ENCODE measurements around the gene SLC6A17.

SLC6A17 gene

GRCh38 chr1:110174961-110175360, 24.7 kb downstream of the SLC6A17 start:
- no peak for DNase-seq (ENCODE audit: low spot score)

GRCh38 chr1:110176299-110176956, 26.1 kb downstream of the SLC6A17 start:
- DNase-seq (ENCODE audit: low spot score) = no peak

GRCh38 chr1:110177775-110178174, 27.5 kb downstream of the SLC6A17 start:
- DNase-seq (ENCODE audit: low spot score) = no peak

- DNase-seq (ENCODE audit: low spot score) = no peak
Observed at GRCh38 chr1:110183642-110184167, 33.4 kb downstream of the SLC6A17 start.

- no peak for DNase-seq (ENCODE audit: low spot score)
Observed at GRCh38 chr1:110184446-110184845, 34.2 kb downstream of the SLC6A17 start.

GRCh38 chr1:110185181-110185580, 34.9 kb downstream of the SLC6A17 start:
- DNase-seq (ENCODE audit: low spot score) = no peak

GRCh38 chr1:110186558-110186957, 36.3 kb downstream of the SLC6A17 start:
- DNase-seq (ENCODE audit: low spot score) = no peak

- no peak for DNase-seq (ENCODE audit: low spot score)
Observed at GRCh38 chr1:110187139-110187890, 37.0 kb downstream of the SLC6A17 start.

GRCh38 chr1:110188035-110188618, 37.8 kb downstream of the SLC6A17 start:
- no peak for DNase-seq (ENCODE audit: low spot score)

GRCh38 chr1:110189181-110189580, 38.9 kb downstream of the SLC6A17 start:
- no peak for DNase-seq (ENCODE audit: low spot score)

- no peak for DNase-seq (ENCODE audit: low spot score)
Observed at GRCh38 chr1:110190282-110190929, 40.1 kb downstream of the SLC6A17 start.

GRCh38 chr1:110192541-110192940, 42.2 kb downstream of the SLC6A17 start:
- DNase-seq (ENCODE audit: low spot score) = no peak

- no peak for DNase-seq (ENCODE audit: low spot score)
Observed at GRCh38 chr1:110195196-110195595, 44.9 kb downstream of the SLC6A17 start.

GRCh38 chr1:110196917-110197765, 46.8 kb downstream of the SLC6A17 start:
- peak; percentile 88 for DNase-seq (ENCODE audit: low spot score)

GRCh38 chr1:110197905-110198629, 47.8 kb downstream of the SLC6A17 start:
- no peak for DNase-seq (ENCODE audit: low spot score)

- no peak for DNase-seq (ENCODE audit: low spot score)
Observed at GRCh38 chr1:110198746-110199145, 48.5 kb downstream of the SLC6A17 start.

- DNase-seq (ENCODE audit: low spot score) = no peak
Observed at GRCh38 chr1:110200190-110200589, 49.9 kb downstream of the SLC6A17 start.

GRCh38 chr1:110200666-110201065, 50.4 kb downstream of the SLC6A17 start:
- no peak for DNase-seq (ENCODE audit: low spot score)

- DNase-seq (ENCODE audit: low spot score) = no peak
Observed at GRCh38 chr1:110201157-110201825, 51.0 kb downstream of the SLC6A17 start.

GRCh38 chr1:110203021-110203661, 52.8 kb downstream of the SLC6A17 start:
- peak; percentile 72 for DNase-seq (ENCODE audit: low spot score)
